Muscle layer of duodenum (tissue), 2 donors: Measurements from ENCODE around the gene RAPGEF2.
"Not testable (repeated sequence)": the region's sequence is repeated elsewhere in the genome, so short reads cannot be mapped to it uniquely, and the experiment has no call there.

ENCODE experiments used
- H3K27ac ChIP-seq: one replicate; pipeline ENCODE4 v1.7.0; 2013; ENCODE audit warnings: mild to moderate bottlenecking, low read length
- H3K27me3 ChIP-seq: one replicate; pipeline ENCODE4 v1.7.0; 2013; ENCODE audit warnings: low read depth, mild to moderate bottlenecking, control low read depth, low read length
- H3K36me3 ChIP-seq, 2 donors: one replicate each; pipeline ENCODE4 v1.7.0; 2013; ENCODE audit warnings: low read length in 2 of 2, control low read depth in 1 of 2, mild to moderate bottlenecking in 1 of 2; ENCODE audit not compliant: insufficient read depth in 2 of 2, control insufficient read depth in 1 of 2
- H3K4me1 ChIP-seq, 2 donors: one replicate each; pipeline ENCODE4 v1.7.0; 2013; ENCODE audit warnings: low read length in 2 of 2, mild to moderate bottlenecking in 2 of 2, control low read depth in 1 of 2, moderate library complexity in 1 of 2; ENCODE audit not compliant: insufficient read depth in 2 of 2, control insufficient read depth in 1 of 2
- H3K4me3 ChIP-seq, 2 donors: one replicate each; pipeline ENCODE4 v1.7.0; 2013; ENCODE audit warnings: low read length in 2 of 2, low read depth in 1 of 2, mild to moderate bottlenecking in 1 of 2
- H3K9me3 ChIP-seq, 2 donors: one replicate each; pipeline ENCODE4 v1.7.0; 2013; ENCODE audit warnings: low read length in 2 of 2, control low read depth in 1 of 2, mild to moderate bottlenecking in 1 of 2; ENCODE audit not compliant: control insufficient read depth in 1 of 2
- donor health status: healthy.

The RAPGEF2 gene

DNA sequence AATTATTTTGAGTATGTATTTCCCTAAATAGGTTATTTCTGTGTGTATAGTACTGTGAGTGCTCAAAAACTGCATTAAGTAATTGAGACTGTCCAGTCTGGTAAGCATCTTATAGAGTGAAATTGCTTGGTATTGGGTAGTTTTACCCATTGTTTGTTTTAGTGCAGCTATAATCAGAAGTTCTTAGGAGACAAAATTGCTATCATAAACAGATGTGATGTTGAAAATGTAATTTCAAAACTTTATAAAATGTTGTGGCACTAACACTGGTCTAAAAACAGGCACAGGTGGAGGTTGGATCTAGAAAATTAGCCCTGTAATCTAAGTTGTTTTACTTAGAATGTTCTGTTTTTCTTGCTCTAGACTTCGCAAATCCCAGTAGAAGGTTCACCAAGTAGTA, 46.8 kb downstream of the RAPGEF2 start:
- Histone ChIP-seq H3K9me3 (no peaks in the 10 kb centered on the region), H3K4me1 (peaks cover 0 to 19% of the 10 kb centered on the region in 2 donors), H3K36me3 (no peaks in the 10 kb centered on the region), H3K4me3 (no peak overlapping the region), H3K27ac (no peak overlapping the region), H3K27me3 (no peaks in the 10 kb centered on the region)

DNA sequence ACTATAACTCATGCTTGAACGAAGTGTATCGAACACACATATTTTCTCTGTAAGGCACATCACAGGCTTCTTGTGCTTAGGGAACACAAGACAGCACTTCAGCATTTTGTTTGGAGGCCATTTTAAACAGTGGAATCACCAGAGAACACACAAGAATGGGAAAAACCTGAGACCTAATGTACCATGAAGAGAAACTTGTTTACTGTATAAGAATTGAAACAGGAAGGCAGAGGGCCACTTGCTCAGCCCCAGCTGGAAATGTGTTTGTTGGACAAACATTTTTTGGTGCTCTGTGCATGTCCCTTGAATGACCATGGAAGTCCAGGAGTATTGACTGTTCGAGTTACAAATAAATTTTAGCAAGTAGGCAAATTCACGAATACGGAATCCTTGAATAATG, 47.5 kb downstream of the RAPGEF2 start:
- H3K9me3 ChIP-seq: no peaks in the 10 kb centered on the region
- peaks cover 0 to 16% of the 10 kb centered on the region in 2 donors for H3K4me1 ChIP-seq
- no peaks in the 10 kb centered on the region for H3K36me3 ChIP-seq
- no peaks in the 10 kb centered on the region for H3K27me3 ChIP-seq
- H3K27ac ChIP-seq: no peak overlapping the region
- no peak overlapping the region for H3K4me3 ChIP-seq

DNA sequence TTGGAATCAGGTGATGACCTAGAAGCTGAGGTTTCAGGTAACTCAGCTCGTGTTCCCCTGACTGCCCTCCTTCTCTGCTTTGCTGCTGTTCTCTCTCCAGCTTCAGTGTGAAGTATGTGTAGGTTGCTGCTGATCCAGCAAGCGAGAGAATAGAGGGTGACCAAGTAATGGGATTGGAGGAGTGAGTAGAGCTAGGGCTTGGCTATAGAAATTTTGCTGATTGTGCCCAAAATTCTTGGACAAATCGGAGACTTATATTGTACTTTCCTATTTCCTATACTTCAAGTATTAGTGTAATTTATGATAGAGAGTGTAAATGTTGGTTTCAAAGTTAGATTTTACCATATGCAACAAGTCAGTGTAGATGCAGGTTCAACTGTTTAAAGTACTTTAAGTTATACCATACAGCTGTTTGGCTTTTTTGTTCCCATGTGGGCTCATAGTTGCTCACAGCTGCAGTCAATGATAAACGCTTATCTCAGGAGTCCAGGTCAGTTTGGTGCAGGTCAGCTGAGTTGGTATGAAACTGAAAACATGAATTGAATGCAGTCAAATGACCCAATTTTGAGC, 48.0 kb downstream of the RAPGEF2 start:
- Histone ChIP-seq H3K4me1 (peaks cover 0 to 16% of the 10 kb centered on the region in 2 donors), H3K27me3 (no peaks in the 10 kb centered on the region), H3K9me3 (no peaks in the 10 kb centered on the region), H3K36me3 (no peaks in the 10 kb centered on the region), H3K27ac (no peak overlapping the region), H3K4me3 (no peak overlapping the region)

DNA sequence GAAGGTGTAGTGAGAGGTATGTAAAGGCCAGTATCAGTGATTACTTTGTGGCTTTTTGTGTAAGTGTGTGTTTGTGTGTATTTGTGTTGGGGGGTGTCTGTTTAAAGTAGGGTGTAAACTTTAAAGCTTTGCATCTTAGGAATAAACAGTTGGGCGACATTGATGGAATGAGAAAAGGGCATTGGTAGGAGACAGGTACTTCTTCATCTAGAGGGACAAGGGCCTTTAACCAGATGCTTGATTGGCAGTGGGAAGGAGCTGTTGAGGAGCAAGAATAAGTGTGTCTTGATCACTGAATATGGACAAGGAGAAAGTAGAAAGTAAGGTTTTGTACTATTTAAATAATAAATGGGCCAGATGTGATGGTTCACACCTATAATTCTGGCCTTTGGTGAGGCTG, 48.8 kb downstream of the RAPGEF2 start:
- no peaks in the 10 kb centered on the region for H3K9me3 ChIP-seq
- no peaks in the 10 kb centered on the region for H3K27me3 ChIP-seq
- H3K36me3 ChIP-seq: no peaks in the 10 kb centered on the region
- H3K4me1 ChIP-seq: peaks cover 0 to 12% of the 10 kb centered on the region in 2 donors
- H3K27ac ChIP-seq: no peak overlapping the region
- H3K4me3 ChIP-seq: no peak overlapping the region

DNA sequence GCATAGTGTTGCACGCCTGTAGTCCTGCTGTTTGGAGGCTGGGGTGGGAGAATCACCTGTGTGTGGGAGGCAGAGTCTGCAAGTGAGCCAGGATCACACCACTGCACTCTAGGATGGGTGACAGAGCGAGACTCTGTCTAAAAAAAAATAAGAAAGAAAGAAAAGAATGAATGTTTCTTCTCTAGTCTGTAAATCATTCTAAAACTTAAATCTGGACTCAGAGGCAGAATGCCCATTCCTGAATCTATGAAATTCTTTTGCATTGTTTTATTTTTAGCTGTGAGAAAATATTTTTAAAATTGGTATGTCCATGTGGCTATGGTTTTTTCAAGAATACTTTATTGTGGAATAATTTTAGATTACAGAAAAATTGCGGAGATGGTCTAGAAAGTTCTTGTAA, 49.3 kb downstream of the RAPGEF2 start:
- peaks cover 0 to 16% of the 10 kb centered on the region in 2 donors for H3K4me1 ChIP-seq
- no peaks in the 10 kb centered on the region for H3K36me3 ChIP-seq

DNA sequence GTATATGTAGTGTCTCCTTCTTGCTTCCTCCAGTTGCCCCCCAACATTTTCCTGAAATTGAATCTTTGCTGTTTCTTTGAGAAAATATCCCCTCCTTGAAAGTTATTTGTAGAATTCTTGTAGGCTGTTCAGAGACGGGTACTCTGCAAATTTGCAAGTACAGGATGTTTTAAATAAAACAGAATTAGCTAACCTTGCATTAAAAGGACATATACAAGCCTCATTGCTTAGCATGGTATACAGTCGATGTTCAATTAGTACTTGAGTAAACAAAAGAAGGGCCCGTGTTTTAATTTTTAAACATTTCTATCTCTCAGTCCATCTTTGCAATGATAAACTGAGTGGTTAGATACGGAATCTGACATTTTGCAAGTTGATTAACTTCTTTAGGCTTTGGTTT, 50.8 kb downstream of the RAPGEF2 start:
- Histone ChIP-seq H3K36me3 (no peaks in the 10 kb centered on the region), H3K27me3 (no peaks in the 10 kb centered on the region), H3K4me3 (no peak overlapping the region), H3K4me1 (peaks cover 0 to 23% of the 10 kb centered on the region in 2 donors), H3K27ac (no peak overlapping the region), H3K9me3 (no peaks in the 10 kb centered on the region)

More for the DNA sequence above, 49.3 kb downstream of the RAPGEF2 start:
- H3K4me3 ChIP-seq: no peak overlapping the region
- no peak overlapping the region for H3K27ac ChIP-seq
- H3K9me3 ChIP-seq: no peaks in the 10 kb centered on the region
- no peaks in the 10 kb centered on the region for H3K27me3 ChIP-seq

DNA sequence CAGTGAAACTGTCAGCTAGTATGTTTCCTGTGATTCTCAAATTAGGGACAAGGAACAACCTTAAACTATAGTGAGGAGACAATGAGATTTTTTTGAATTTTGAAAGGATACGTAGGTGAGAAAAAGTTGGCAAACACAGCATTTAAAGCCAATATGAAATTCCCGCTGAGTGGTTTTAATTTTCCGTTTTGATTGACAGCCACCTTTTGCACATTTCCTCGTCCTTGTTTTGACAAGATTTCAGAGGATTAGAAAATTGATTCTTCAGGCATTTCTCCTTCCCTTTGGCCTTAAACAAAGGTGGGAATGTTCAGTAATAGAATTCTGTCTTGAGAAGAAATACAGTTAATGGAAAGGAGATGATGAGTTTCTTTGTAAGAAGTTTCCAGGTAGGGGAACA, 52.2 kb downstream of the RAPGEF2 start:
- Histone ChIP-seq H3K4me1 (peaks cover 0 to 28% of the 10 kb centered on the region in 2 donors), H3K27ac (no peak overlapping the region), H3K36me3 (no peaks in the 10 kb centered on the region), H3K27me3 (no peaks in the 10 kb centered on the region), H3K9me3 (no peaks in the 10 kb centered on the region), H3K4me3 (no peak overlapping the region)

DNA sequence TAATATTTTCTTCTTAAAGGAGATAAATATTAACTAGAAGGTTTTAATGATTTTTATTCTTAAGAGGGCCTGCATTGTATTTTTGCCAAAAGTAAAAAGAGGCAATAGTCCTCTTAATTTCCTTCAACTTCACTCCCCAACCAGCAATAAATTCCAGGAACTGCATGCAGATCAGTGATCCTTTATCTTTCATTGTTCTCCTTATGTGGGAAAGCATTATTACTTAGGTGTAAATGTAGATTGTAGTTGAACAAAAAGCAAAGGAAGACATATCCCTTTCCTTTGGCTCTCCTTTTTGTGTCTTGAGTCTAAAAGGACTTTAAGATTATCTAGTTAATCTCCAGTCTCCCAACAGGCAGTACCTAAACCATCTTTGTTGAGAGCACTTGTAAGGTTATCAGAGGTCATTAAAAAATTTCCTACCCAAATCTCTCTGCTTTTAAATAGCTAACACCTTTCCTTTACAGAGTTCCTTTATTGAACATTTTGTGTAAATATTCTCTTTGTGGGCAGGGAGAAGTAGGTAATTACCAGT, 55.3 kb downstream of the RAPGEF2 start:
- Histone ChIP-seq H3K4me1 (peaks cover 0 to 27% of the 10 kb centered on the region in 2 donors), H3K4me3 (no peak overlapping the region), H3K27ac (no peak overlapping the region)

DNA sequence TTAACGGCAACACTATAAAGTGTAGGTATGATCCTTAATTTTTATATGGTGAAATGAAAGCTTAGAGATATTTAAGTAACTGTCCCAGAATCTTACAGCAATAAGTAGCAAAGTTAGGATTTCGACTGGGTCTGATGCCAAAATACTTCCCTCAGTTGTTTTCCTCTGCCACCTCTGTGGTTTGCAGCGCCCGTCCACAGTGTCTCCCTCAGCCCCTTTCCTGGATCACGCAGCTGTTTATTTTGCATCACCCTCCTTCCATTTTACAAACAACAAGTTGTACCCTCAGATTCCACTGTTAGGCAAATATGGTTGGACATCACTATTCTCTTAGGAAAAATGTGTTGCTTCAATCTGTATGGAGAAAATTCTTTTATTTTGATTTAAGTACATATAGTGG, 56.1 kb downstream of the RAPGEF2 start:
- H3K4me3 ChIP-seq: no peak overlapping the region
- H3K4me1 ChIP-seq: peaks cover 0 to 27% of the 10 kb centered on the region in 2 donors
- no peak overlapping the region for H3K27ac ChIP-seq
- no peaks in the 10 kb centered on the region for H3K36me3 ChIP-seq
- no peaks in the 10 kb centered on the region for H3K27me3 ChIP-seq
- no peaks in the 10 kb centered on the region for H3K9me3 ChIP-seq

More for the DNA sequence above, 55.3 kb downstream of the RAPGEF2 start:
- no peaks in the 10 kb centered on the region for H3K27me3 ChIP-seq
- H3K36me3 ChIP-seq: no peaks in the 10 kb centered on the region
- no peaks in the 10 kb centered on the region for H3K9me3 ChIP-seq

DNA sequence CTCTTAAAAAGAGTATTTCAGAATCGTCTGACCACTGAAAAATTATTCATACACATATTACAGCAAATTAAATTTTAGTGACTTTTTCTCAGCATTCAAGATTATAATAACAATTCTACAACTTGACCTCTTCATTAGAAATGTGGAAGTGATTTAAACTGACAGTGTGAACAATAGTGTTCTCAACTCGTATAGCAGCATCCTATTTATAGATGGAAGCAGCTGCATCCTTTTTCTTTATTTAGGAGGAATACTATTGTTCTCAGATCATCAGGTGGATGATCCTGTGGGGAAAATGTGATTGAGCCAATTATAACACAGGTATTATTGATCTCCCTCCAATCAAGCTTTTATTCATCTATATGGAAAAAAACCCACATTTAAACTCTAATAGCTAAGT, 56.7 kb downstream of the RAPGEF2 start:
- H3K27ac ChIP-seq: no peak overlapping the region
- no peaks in the 10 kb centered on the region for H3K9me3 ChIP-seq
- H3K4me3 ChIP-seq: no peak overlapping the region
- H3K27me3 ChIP-seq: no peaks in the 10 kb centered on the region
- H3K4me1 ChIP-seq: peaks cover 0 to 28% of the 10 kb centered on the region in 2 donors
- no peaks in the 10 kb centered on the region for H3K36me3 ChIP-seq

DNA sequence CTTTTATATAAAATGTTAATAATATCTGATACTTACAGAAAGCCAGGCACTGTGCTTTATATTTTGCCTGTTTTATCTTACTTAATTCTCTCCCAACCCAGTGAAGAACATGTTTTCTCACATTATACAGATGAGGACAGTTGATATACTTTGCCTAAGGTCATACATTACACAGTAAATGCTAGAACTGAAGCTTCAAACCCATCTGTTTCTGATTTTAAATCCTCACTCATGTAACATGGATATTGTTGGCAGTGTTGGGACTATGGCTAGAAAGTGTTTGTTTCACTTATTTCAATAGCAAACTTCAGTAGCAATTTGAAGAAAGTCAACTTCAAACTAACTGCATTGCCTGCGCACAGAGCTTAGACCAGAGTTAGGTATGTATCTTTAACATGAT, 57.4 kb downstream of the RAPGEF2 start:
- no peaks in the 10 kb centered on the region for H3K9me3 ChIP-seq
- H3K36me3 ChIP-seq: no peaks in the 10 kb centered on the region
- H3K27ac ChIP-seq: no peak overlapping the region
- no peak overlapping the region for H3K4me3 ChIP-seq
- H3K4me1 ChIP-seq: peaks cover 0 to 32% of the 10 kb centered on the region in 2 donors
- no peaks in the 10 kb centered on the region for H3K27me3 ChIP-seq

DNA sequence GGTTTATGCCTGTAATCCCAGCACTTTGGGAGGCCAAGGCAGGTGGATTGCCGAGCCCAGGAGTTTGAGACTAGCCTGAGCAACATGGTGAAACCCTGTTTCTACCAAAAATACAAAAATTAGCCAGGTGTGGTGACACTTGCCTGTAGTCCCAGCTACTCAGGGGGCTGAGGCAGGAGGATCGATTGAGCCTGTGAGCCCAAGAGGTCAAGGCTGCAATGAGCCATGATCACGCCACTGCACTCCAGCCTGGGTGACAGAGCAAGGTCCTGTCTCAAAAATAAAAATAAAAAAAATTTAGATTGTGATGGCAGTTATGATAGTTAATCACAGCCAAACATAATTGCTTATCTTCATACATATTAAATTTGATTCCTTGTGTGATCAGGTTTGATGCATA, 58.6 kb downstream of the RAPGEF2 start:
- not testable (repeated sequence) for H3K4me3 ChIP-seq, H3K27me3 ChIP-seq, H3K27ac ChIP-seq, H3K9me3 ChIP-seq, H3K36me3 ChIP-seq
- peaks cover 0 to 41% of the 10 kb centered on the region in 2 donors for H3K4me1 ChIP-seq
